Effector memory CD4-positive, alpha-beta T cell (primary cell): Measurements from ENCODE around the gene SPATA46.

ENCODE experiments used
- DNase-seq, 3 donors: peaks; one replicate each; pipeline ENCODE4 v3.0.0-alpha.2; 2020
- H3K27ac ChIP-seq: 2 replicates; pipeline ENCODE4 v1.7.0; 2013; ENCODE audit warnings: mild to moderate bottlenecking, low read length, moderate library complexity; ENCODE audit not compliant: insufficient read depth, poor library complexity, severe bottlenecking
- H3K27me3 ChIP-seq: replicated peaks from 2 replicates; pipeline ENCODE4 v1.7.0; 2013; ENCODE audit warnings: mild to moderate bottlenecking, low read length; ENCODE audit not compliant: insufficient read depth, control insufficient read depth, poor library complexity, severe bottlenecking
- H3K36me3 ChIP-seq: 2 replicates; pipeline ENCODE4 v1.7.0; 2013; ENCODE audit warnings: mild to moderate bottlenecking, low read length, moderate library complexity; ENCODE audit not compliant: control insufficient read depth, insufficient read depth
- H3K4me1 ChIP-seq: 2 replicates; pipeline ENCODE4 v1.7.0; 2013; ENCODE audit warnings: low read length, mild to moderate bottlenecking; ENCODE audit not compliant: control insufficient read depth, insufficient read depth, poor library complexity, severe bottlenecking
- H3K4me3 ChIP-seq: 2 replicates; pipeline ENCODE4 v1.7.0; 2013; ENCODE audit warnings: low read length, low read depth, mild to moderate bottlenecking; ENCODE audit not compliant: insufficient read depth, poor library complexity, severe bottlenecking
- H3K9me3 ChIP-seq: 2 replicates; pipeline ENCODE4 v1.7.0; 2013; ENCODE audit warnings: mild to moderate bottlenecking, low read length, moderate library complexity; ENCODE audit not compliant: control insufficient read depth

The SPATA46 gene

DNA sequence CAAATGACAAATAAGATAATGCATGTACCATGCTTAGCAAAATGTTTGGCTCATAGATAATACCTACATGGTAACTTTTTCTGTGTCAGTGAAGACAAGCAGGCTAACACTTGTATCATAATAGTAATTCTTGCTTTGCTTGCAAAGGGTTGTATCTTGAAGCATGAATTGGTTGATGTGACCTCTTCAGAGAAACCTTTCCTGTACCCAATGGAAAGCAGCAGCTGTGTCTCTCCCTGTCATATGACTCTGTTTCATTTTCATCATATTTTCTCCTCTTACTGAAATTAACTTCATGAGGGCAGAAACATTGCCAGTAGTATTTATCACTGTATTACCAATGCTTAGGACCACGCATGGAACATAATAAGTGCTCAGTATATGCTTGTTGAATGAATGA is 30.9 kb upstream of the SPATA46 start:
- H3K27me3 ChIP-seq: peaks cover 3% of the 10 kb centered on the region
- no peak for DNase-seq
- no peak overlapping the region for H3K4me3 ChIP-seq

GRCh38 chr1:162406811-162407210 is 30.2 kb upstream of the SPATA46 start:
- Histone ChIP-seq H3K4me3 (no peak overlapping the region), H3K4me1 (no peaks in the 10 kb centered on the region), H3K36me3 (no peaks in the 10 kb centered on the region), H3K27me3 (peaks cover 2% of the 10 kb centered on the region), H3K27ac (no peak overlapping the region), H3K9me3 (no peaks in the 10 kb centered on the region)
- no peak for DNase-seq

More for the DNA sequence above, 30.9 kb upstream of the SPATA46 start:
- Histone ChIP-seq H3K27ac (no peak overlapping the region), H3K4me1 (no peaks in the 10 kb centered on the region), H3K36me3 (no peaks in the 10 kb centered on the region), H3K9me3 (no peaks in the 10 kb centered on the region)

GRCh38 chr1:162405800-162406199 is 29.1 kb upstream of the SPATA46 start:
- H3K36me3 ChIP-seq: no peaks in the 10 kb centered on the region
- H3K9me3 ChIP-seq: no peaks in the 10 kb centered on the region
- no peak overlapping the region for H3K27ac ChIP-seq
- DNase-seq: no peak
- no peaks in the 10 kb centered on the region for H3K4me1 ChIP-seq
- H3K27me3 ChIP-seq: no peaks in the 10 kb centered on the region
- H3K4me3 ChIP-seq: no peak overlapping the region

- no peaks in the 10 kb centered on the region for H3K36me3 ChIP-seq
- no peaks in the 10 kb centered on the region for H3K4me1 ChIP-seq
- no peaks in the 10 kb centered on the region for H3K9me3 ChIP-seq
- no peak overlapping the region for H3K4me3 ChIP-seq
- H3K27me3 ChIP-seq: no peaks in the 10 kb centered on the region
- DNase-seq: no peak
- no peak overlapping the region for H3K27ac ChIP-seq
Measured at GRCh38 chr1:162404550-162405160, 28.0 kb upstream of the SPATA46 start.

GRCh38 chr1:162400790-162401355 is 24.2 kb upstream of the SPATA46 start:
- H3K27ac ChIP-seq: no peak overlapping the region

GRCh38 chr1:162398999-162399580 is 22.4 kb upstream of the SPATA46 start:
- Histone ChIP-seq H3K36me3 (no peaks in the 10 kb centered on the region), H3K27me3 (peaks cover 3% of the 10 kb centered on the region), H3K4me3 (no peak overlapping the region), H3K9me3 (no peaks in the 10 kb centered on the region), H3K27ac (no peak overlapping the region), H3K4me1 (no peaks in the 10 kb centered on the region)
- no peak for DNase-seq

More at GRCh38 chr1:162400790-162401355, 24.2 kb upstream of the SPATA46 start:
- H3K4me3 ChIP-seq: no peak overlapping the region
- H3K9me3 ChIP-seq: no peaks in the 10 kb centered on the region
- no peaks in the 10 kb centered on the region for H3K4me1 ChIP-seq
- H3K27me3 ChIP-seq: peaks cover 3% of the 10 kb centered on the region
- no peaks in the 10 kb centered on the region for H3K36me3 ChIP-seq
- no peak for DNase-seq

DNA sequence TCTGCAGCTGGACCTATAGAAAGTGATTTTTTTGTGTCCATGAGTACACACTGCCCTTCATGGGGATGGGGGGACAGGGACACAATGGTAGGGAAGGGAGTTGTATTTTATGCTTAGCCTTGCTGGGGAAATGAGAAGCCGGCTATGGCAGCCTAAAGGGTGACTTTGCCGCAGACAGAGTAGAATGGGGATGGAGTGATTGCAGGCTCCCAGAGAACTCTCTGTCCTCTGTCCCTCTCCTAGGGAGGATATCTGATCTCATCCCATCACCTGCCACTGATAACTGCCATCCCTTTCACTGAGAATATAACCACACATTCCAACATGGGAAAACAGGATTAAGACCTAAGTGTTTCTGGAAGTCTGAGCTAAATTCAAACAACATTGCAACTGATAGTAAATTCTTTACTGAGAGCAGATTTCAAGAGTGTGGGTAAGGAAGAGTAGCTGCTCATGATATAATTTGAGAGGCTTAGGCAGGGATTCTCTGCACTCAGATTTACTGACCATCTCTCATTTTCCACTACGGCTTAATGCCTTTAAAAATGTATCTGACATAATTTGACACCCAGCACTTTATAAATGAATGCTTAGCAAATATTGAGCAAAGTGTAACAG is 21.4 kb upstream of the SPATA46 start:
- no peaks in the 10 kb centered on the region for H3K36me3 ChIP-seq
- H3K9me3 ChIP-seq: no peaks in the 10 kb centered on the region
- peaks cover 3% of the 10 kb centered on the region for H3K27me3 ChIP-seq
- H3K27ac ChIP-seq: no peak overlapping the region
- no peak for DNase-seq
- H3K4me1 ChIP-seq: no peaks in the 10 kb centered on the region
- H3K4me3 ChIP-seq: no peak overlapping the region

GRCh38 chr1:162397039-162397448 is 20.4 kb upstream of the SPATA46 start:
- Histone ChIP-seq H3K4me1 (no peaks in the 10 kb centered on the region), H3K27ac (no peak overlapping the region), H3K9me3 (no peaks in the 10 kb centered on the region), H3K27me3 (peaks cover 3% of the 10 kb centered on the region), H3K36me3 (no peaks in the 10 kb centered on the region), H3K4me3 (no peak overlapping the region)
- no peak for DNase-seq

- DNase-seq: no peak
- Histone ChIP-seq H3K4me3 (no peak overlapping the region), H3K27ac (no peak overlapping the region), H3K4me1 (no peaks in the 10 kb centered on the region), H3K27me3 (peaks cover 3% of the 10 kb centered on the region), H3K36me3 (no peaks in the 10 kb centered on the region), H3K9me3 (no peaks in the 10 kb centered on the region)
Measured at GRCh38 chr1:162396201-162396906, 19.7 kb upstream of the SPATA46 start.
